Natural killer cell (primary cell): ENCODE results near the gene ATP10A. TPM values are rescaled to one million over a fixed set of nuclear protein-coding genes. Genes with fewer than 3 reads are reported as not detected.

ENCODE experiments used
- ATAC-seq, 3 donors: fragments of 150-1000 bp in 2 of 3; fragments of 200-7000 bp in 1 of 3; cut with Tn5 transposase; 1 replicate in 1 of 3; 2 replicates in 2 of 3; pipeline ENCODE4 v1.10.0; 2021; ENCODE audit warnings: mild to moderate bottlenecking in 2 of 3, moderate library complexity in 2 of 3
- DNase-seq, 2 donors: peaks; one replicate each; pipeline versions ENCODE4 v3.0.0 to v3.0.0-alpha.2; 2013 to 2021; ENCODE audit warnings: mixed read lengths in 1 of 2
- H3K27ac ChIP-seq: one replicate; pipeline ENCODE4 v1.5.1; 2013; ENCODE audit warnings: mild to moderate bottlenecking, low read length
- H3K27me3 ChIP-seq: one replicate; pipeline ENCODE4 v1.6.1; 2013; ENCODE audit warnings: low read length; ENCODE audit not compliant: control insufficient read depth, insufficient read depth
- H3K36me3 ChIP-seq: one replicate; pipeline ENCODE4 v1.6.1; 2013; ENCODE audit warnings: low read length; ENCODE audit not compliant: control insufficient read depth, insufficient read depth
- H3K4me1 ChIP-seq: one replicate; pipeline ENCODE4 v1.6.1; 2013; ENCODE audit warnings: low read length; ENCODE audit not compliant: control insufficient read depth, insufficient read depth
- H3K4me3 ChIP-seq: one replicate; pipeline ENCODE4 v1.5.1; 2013; ENCODE audit warnings: low read length
- H3K9me3 ChIP-seq: one replicate; pipeline ENCODE4 v1.6.1; 2013; ENCODE audit warnings: low read length; ENCODE audit not compliant: control insufficient read depth, insufficient read depth
- H3K27ac Mint-ChIP-seq, 2 donors: one replicate each; pipeline ENCODE4 v1.8.0; 2022; ENCODE audit warnings: mild to moderate bottlenecking in 2 of 2, mixed read lengths in 2 of 2, moderate library complexity in 1 of 2
- H3K27me3 Mint-ChIP-seq, 2 donors: one replicate each; pipeline ENCODE4 v1.8.0; 2022; ENCODE audit warnings: low read depth in 2 of 2, mixed read lengths in 2 of 2
- H3K36me3 Mint-ChIP-seq: one replicate; pipeline ENCODE4 v1.8.0; 2022; ENCODE audit warnings: mixed read lengths
- H3K4me1 Mint-ChIP-seq, 2 donors: one replicate each; pipeline ENCODE4 v1.8.0; 2022; ENCODE audit warnings: mixed read lengths in 2 of 2
- H3K4me3 Mint-ChIP-seq: one replicate; pipeline ENCODE4 v1.8.0; 2022; ENCODE audit warnings: mild to moderate bottlenecking, moderate library complexity, mixed read lengths
- H3K9me3 Mint-ChIP-seq, 2 donors: one replicate each; pipeline ENCODE4 v1.8.0; 2022; ENCODE audit warnings: mixed read lengths in 2 of 2
- CTCF ChIP-seq: fragments of 200-600 bp; IDR thresholded peaks from one replicate; pipeline ENCODE4 v1.8.0; 2022; ENCODE audit warnings: antibody characterized with exemption
- WGBS: methylation state at CpG from one replicate; pipeline ENCODE4 v1.1.7; 2013; ENCODE audit warnings: missing lambda C conversion rate; ENCODE audit not compliant: insufficient coverage; 5-methylcytosine and 5-hydroxymethylcytosine counted together
- intact Hi-C: fragments of 100-400 bp; cut with micrococcal nuclease; formaldehyde crosslinking; loops from one replicate; pipeline ENCODE4 v1.14.2; 2022
- total RNA-seq, 4 donors: library from RNA; stranded (reverse); fragments of 120-200 nt in 1 of 4; gene quantifications; one replicate each; pipeline versions ENCODE4 v1.2.3 to v1.2.4, GENCODE V29; 2013 to 2022

Gene ATP10A
- total RNA-seq, 3 donors from 2014 or later (not counting 1 experiment from before 2014, with no cell fraction given): 50.1 to 67.0 (median 51.2) TPM

GRCh38 chr15:25739687-25740121 lies 123.4 kb downstream of the ATP10A start:
- peaks cover 2% of the 10 kb centered on the region for H3K36me3 ChIP-seq

GRCh38 chr15:25738171-25738965 lies 124.8 kb downstream of the ATP10A start:
- Histone ChIP-seq H3K4me3 (no peak overlapping the region), H3K27me3 (no peaks in the 10 kb centered on the region), H3K36me3 (peaks cover 2% of the 10 kb centered on the region), H3K9me3 (no peaks in the 10 kb centered on the region), H3K27ac (no peak overlapping the region), H3K4me1 (peaks cover 16% of the 10 kb centered on the region)
- H3K4me3 Mint-ChIP-seq: no peak overlapping the region
- 79% methylated on average over 6 of the region's 7 CpGs for WGBS
- H3K4me1 Mint-ChIP-seq: peaks cover 52 to 53% of the 10 kb centered on the region in 2 donors
- intact Hi-C loops: no loop called here
- ATAC-seq (no peak), DNase-seq (no peak)
- H3K36me3 Mint-ChIP-seq: peaks cover 9% of the 10 kb centered on the region
- no peak overlapping the region for H3K27ac Mint-ChIP-seq
- H3K9me3 Mint-ChIP-seq: no peaks in the 10 kb centered on the region
- H3K27me3 Mint-ChIP-seq: no peaks in the 10 kb centered on the region
- TF ChIP-seq CTCF: no peak

More at GRCh38 chr15:25739687-25740121, 123.4 kb downstream of the ATP10A start:
- Histone ChIP-seq H3K27me3 (no peaks in the 10 kb centered on the region), H3K4me1 (peaks cover 16% of the 10 kb centered on the region), H3K9me3 (no peaks in the 10 kb centered on the region), H3K27ac (no peak overlapping the region), H3K4me3 (no peak overlapping the region)
- TF ChIP-seq CTCF: peak; percentile 22
- DNase-seq (peak in 1 of 2 donors; percentile 64), ATAC-seq (peak; percentile 64 to 81 (median 70))
- intact Hi-C loops: loop anchor here (1.0 kb wide), 1 partner anchor 195 kb away; no protein-coding TSS in a partner anchor
- 14% methylated on average over 6 of the region's 7 CpGs for WGBS
- H3K4me1 Mint-ChIP-seq: peaks cover 54 to 58% of the 10 kb centered on the region in 2 donors
- no peaks in the 10 kb centered on the region for H3K9me3 Mint-ChIP-seq
- peaks cover 9% of the 10 kb centered on the region for H3K36me3 Mint-ChIP-seq
- peak overlapping the region in 1 of 2 donors; percentile 31 for H3K27ac Mint-ChIP-seq
- no peaks in the 10 kb centered on the region for H3K27me3 Mint-ChIP-seq
- H3K4me3 Mint-ChIP-seq: no peak overlapping the region

GRCh38 chr15:25737218-25737643 lies 125.9 kb downstream of the ATP10A start:
- Mint-ChIP-seq H3K4me3 (no peak overlapping the region), H3K27ac (peak overlapping the region in 1 of 2 donors; percentile 34), H3K4me1 (peaks cover 54 to 57% of the 10 kb centered on the region in 2 donors), H3K27me3 (no peaks in the 10 kb centered on the region), H3K9me3 (no peaks in the 10 kb centered on the region), H3K36me3 (peaks cover 9% of the 10 kb centered on the region)
- WGBS: 61% methylated on average over 4 of the region's 4 CpGs
- Histone ChIP-seq H3K27me3 (no peaks in the 10 kb centered on the region), H3K4me1 (peaks cover 16% of the 10 kb centered on the region), H3K9me3 (no peaks in the 10 kb centered on the region), H3K36me3 (peaks cover 2% of the 10 kb centered on the region), H3K27ac (no peak overlapping the region), H3K4me3 (no peak overlapping the region)
- intact Hi-C loops: no loop called here
- no peak for TF ChIP-seq CTCF
- DNase-seq (no peak), ATAC-seq (no peak)
